ENCODE data around the gene FARS2.

Gene FARS2

DNA sequence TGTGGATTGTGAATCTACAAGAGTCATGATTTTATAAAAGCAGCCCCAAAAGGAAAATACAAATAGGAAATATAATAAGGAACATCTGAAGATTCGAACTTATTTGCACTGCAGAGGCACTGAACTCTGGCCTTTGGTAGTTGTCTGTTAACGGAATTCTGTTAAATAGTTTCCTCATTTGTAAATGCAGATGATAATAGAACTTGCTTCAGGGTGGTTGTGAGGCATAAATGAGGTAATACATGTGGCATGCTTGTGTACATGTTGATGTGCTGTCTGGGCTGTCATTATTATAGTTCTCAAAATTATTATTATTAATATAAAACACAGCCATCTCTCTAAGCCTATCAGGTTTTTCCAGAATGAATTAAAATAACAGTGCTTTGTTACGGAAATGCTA lies 443.4 kb downstream of the FARS2 start:
- no peak for DNase-seq (ENCODE audit: low read depth, low spot score)
- TF ChIP-seq CTCF (IDR thresholded peaks at IDR 0.05; ENCODE audit: low read depth, low read length): no peak
- in situ Hi-C loops (cut with HindIII; ENCODE audit: low sequenced_read_pairs): no loop called here
- no peak overlapping the region for H3K4me3 ChIP-seq (ENCODE audit: low read depth, low read length)

- no peak for DNase-seq (ENCODE audit: low read depth, low spot score)
- no peak for TF ChIP-seq CTCF (IDR thresholded peaks at IDR 0.05; ENCODE audit: low read depth, low read length)
- in situ Hi-C loops (cut with HindIII; ENCODE audit: low sequenced_read_pairs): no loop called here
- no peak overlapping the region for H3K4me3 ChIP-seq (ENCODE audit: low read depth, low read length)
Observed at GRCh38 chr6:5705252-5705651, 443.9 kb downstream of the FARS2 start.

GRCh38 chr6:5706124-5707033 lies 445.1 kb downstream of the FARS2 start:
- H3K4me3 ChIP-seq (ENCODE audit: low read depth, low read length): no peak overlapping the region
- in situ Hi-C loops (cut with HindIII; ENCODE audit: low sequenced_read_pairs): no loop called here
- TF ChIP-seq CTCF (IDR thresholded peaks at IDR 0.05; ENCODE audit: low read depth, low read length): no peak
- DNase-seq (ENCODE audit: low read depth, low spot score): no peak

- H3K4me3 ChIP-seq (ENCODE audit: low read depth, low read length): no peak overlapping the region
- in situ Hi-C loops (cut with HindIII; ENCODE audit: low sequenced_read_pairs): no loop called here
- no peak for DNase-seq (ENCODE audit: low read depth, low spot score)
Observed at GRCh38 chr6:5707281-5708045, 446.1 kb downstream of the FARS2 start.

DNA sequence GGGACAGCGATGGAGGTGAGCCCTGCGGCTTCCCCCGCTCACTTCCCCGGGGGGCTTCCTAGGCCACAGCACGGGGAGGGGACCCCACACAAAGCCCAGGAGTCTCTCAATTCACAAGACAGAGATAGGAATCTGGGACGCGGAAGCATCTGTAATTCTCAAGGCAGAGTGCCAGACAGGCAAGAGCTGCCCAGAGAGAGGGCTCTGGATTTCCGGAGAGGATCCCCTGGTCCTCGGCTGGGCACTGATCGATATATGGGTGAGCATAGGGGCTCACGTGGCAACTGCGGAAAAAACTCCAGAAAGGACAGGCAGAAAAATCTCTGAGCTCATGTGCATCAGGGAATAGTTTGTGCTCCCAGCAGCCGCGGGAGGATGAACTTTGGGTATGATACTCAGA lies 449.2 kb downstream of the FARS2 start:
- TF ChIP-seq CTCF (IDR thresholded peaks at IDR 0.05; ENCODE audit: low read depth, low read length): no peak
- no peak for DNase-seq (ENCODE audit: low read depth, low spot score)
- H3K4me3 ChIP-seq (ENCODE audit: low read depth, low read length): no peak overlapping the region
- in situ Hi-C loops (cut with HindIII; ENCODE audit: low sequenced_read_pairs): no loop called here

More at GRCh38 chr6:5707281-5708045, 446.1 kb downstream of the FARS2 start:
- no peak for TF ChIP-seq CTCF (IDR thresholded peaks at IDR 0.05; ENCODE audit: low read depth, low read length)

GRCh38 chr6:5710936-5711335 lies 449.6 kb downstream of the FARS2 start:
- DNase-seq (ENCODE audit: low read depth, low spot score): no peak
- TF ChIP-seq CTCF (IDR thresholded peaks at IDR 0.05; ENCODE audit: low read depth, low read length): no peak
- H3K4me3 ChIP-seq (ENCODE audit: low read depth, low read length): no peak overlapping the region
- in situ Hi-C loops (cut with HindIII; ENCODE audit: low sequenced_read_pairs): no loop called here

Measured in astrocyte of the spinal cord (primary cell).